HL-60/S4 treated with retinoic acid at 250 ng/mL for 4 days and 3 days (cell line): ENCODE measurements around the gene PRRC2A.
"Not testable (repeated sequence)": the region's sequence is repeated elsewhere in the genome, so short reads cannot be mapped to it uniquely, and the experiment has no call there.

Source experiments
- in situ Hi-C: fragments of 300-500 bp; cut with MboI; formaldehyde crosslinking; loops from 2 replicates; pipeline ENCODE4 v1.7.0; 2022; ENCODE audit warnings: low sequenced_read_pairs

PRRC2A gene

GRCh38 chr6:31585491-31585890 is 35.0 kb upstream of the PRRC2A start:
- in situ Hi-C loops = no loop called here

GRCh38 chr6:31586008-31586407 is 34.5 kb upstream of the PRRC2A start, which contains the start of gene LST1:
TSS of gene LST1 (plus strand) at chr6:31586277. CDS start at chr6:31587300, 1,023 bp downstream.
- in situ Hi-C loops = no loop called here

GRCh38 chr6:31586599-31587281 is 33.8 kb upstream of the PRRC2A start:
- in situ Hi-C loops = no loop called here

GRCh38 chr6:31587791-31588777 is 32.4 kb upstream of the PRRC2A start:
- in situ Hi-C loops = no loop called here

- in situ Hi-C loops = no loop called here
Observed at GRCh38 chr6:31588871-31589650, 31.5 kb upstream of the PRRC2A start.

GRCh38 chr6:31590691-31591090 is 29.8 kb upstream of the PRRC2A start:
- in situ Hi-C loops = not testable (repeated sequence)

- in situ Hi-C loops = no loop called here
Observed at GRCh38 chr6:31592396-31592771, 28.1 kb upstream of the PRRC2A start.

- in situ Hi-C loops = loop anchor here (5.0 kb wide), 1 partner anchor 35 kb away; no protein-coding TSS in a partner anchor
Observed at GRCh38 chr6:31597006-31597405, 23.5 kb upstream of the PRRC2A start.

- in situ Hi-C loops = no loop called here
Observed at GRCh38 chr6:31607317-31607716, 13.2 kb upstream of the PRRC2A start.

- in situ Hi-C loops = no loop called here
Observed at GRCh38 chr6:31609519-31610406, 10.8 kb upstream of the PRRC2A start.

- in situ Hi-C loops = no loop called here
Observed at GRCh38 chr6:31610968-31611367, 9.5 kb upstream of the PRRC2A start.

GRCh38 chr6:31614075-31614619 is 6.4 kb upstream of the PRRC2A start:
- in situ Hi-C loops = no loop called here

GRCh38 chr6:31614684-31615578 is 5.6 kb upstream of the PRRC2A start, which contains the start of gene AIF1:
TSS of gene AIF1 (plus strand) at chr6:31615234. CDS start at chr6:31615330, 96 bp downstream.
- in situ Hi-C loops = no loop called here

- in situ Hi-C loops = no loop called here
Observed at GRCh38 chr6:31615748-31616147, 4.8 kb upstream of the PRRC2A start.

GRCh38 chr6:31617010-31617409 is 3.5 kb upstream of the PRRC2A start:
- in situ Hi-C loops = no loop called here

- in situ Hi-C loops = no loop called here
Observed at GRCh38 chr6:31619805-31620585, 520 bp upstream of the PRRC2A start.

GRCh38 chr6:31621320-31621939 is 915 bp downstream of the PRRC2A start:
- in situ Hi-C loops = no loop called here
